HTR-8/SVneo (cell line): ENCODE measurements around the gene NSG2.

Experiments used
- DNase-seq: peaks from one replicate; pipeline ENCODE4 v3.0.0; 2011; ENCODE audit warnings: low spot score, mixed read lengths; ENCODE audit not compliant: insufficient read length
- FAIRE-seq: peaks from 2 replicates; lab custom pipeline; 2011; peaks lifted over from hg19 to GRCh38; lab: Jason Lieb, UNC

NSG2 gene

GRCh38 chr5:174058433-174059122 is 13.1 kb downstream of the NSG2 start:
- no peak for DNase-seq
- FAIRE-seq: no peak

GRCh38 chr5:174059247-174059646 is 13.7 kb downstream of the NSG2 start:
- FAIRE-seq: no peak

GRCh38 chr5:174063082-174063756 is 17.7 kb downstream of the NSG2 start:
- no peak for DNase-seq
- no peak for FAIRE-seq

More at GRCh38 chr5:174059247-174059646, 13.7 kb downstream of the NSG2 start:
- DNase-seq: no peak

GRCh38 chr5:174064171-174064570 is 18.7 kb downstream of the NSG2 start:
- no peak for DNase-seq
- FAIRE-seq: no peak

- no peak for DNase-seq
- no peak for FAIRE-seq
These were observed 20.2 kb downstream of the NSG2 start for GRCh38 chr5:174065528-174066197.

- DNase-seq (no peak), FAIRE-seq (no peak)
These were observed 22.0 kb downstream of the NSG2 start for GRCh38 chr5:174067499-174067898.

GRCh38 chr5:174071484-174071883 is 26.0 kb downstream of the NSG2 start:
- FAIRE-seq: no peak
- no peak for DNase-seq

- DNase-seq (no peak), FAIRE-seq (no peak)
These were observed 27.7 kb downstream of the NSG2 start for GRCh38 chr5:174073122-174073660.

- FAIRE-seq: no peak
- DNase-seq: no peak
These were observed 28.9 kb downstream of the NSG2 start for GRCh38 chr5:174074369-174074768.

DNA sequence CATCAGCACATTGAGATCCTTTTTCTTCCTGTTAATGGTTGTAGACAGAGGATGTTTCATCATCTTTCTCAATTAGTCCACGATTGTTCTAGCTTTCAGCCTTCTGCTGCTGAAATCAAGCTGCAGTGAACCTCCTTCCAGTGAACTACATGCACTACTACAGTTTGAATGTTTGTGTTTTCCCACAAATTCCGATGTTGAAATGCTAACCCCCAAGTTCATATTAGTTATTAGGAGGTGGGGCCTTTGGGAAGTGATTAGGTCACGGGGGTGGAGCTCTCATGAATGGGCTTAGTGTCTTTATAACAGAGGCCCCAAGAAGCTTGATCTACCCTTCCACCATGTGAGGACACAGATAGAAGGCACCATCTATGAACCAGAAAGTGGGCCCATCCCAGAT is 32.9 kb downstream of the NSG2 start:
- no peak for FAIRE-seq
- DNase-seq: no peak

- FAIRE-seq: no peak
These were observed 36.8 kb downstream of the NSG2 start for GRCh38 chr5:174082286-174082685.

GRCh38 chr5:174083056-174083827 is 37.7 kb downstream of the NSG2 start:
- no peak for DNase-seq
- FAIRE-seq: no peak

More at GRCh38 chr5:174082286-174082685, 36.8 kb downstream of the NSG2 start:
- DNase-seq: no peak

DNA sequence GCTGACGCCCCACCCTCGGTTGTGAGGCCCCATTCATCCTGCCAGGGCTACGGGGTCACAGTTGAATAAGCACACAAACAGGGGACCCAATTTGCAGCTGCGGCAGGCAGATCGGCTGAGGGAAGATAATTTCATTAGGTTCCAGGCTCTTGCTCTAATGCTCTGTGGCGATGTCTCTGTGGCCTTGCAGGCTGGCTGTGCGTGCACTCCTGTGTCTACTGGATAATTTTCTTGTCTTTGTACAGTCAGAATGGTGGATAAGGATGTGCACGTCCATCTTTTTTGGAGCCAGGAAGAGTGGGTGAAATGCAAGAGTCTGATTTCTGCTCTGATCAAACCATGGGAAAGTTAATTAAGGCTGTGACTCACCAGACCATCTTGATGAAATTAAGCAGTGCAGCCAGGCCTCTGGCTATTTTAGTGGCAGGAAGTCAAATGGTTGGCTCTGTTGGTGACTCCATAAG is 39.2 kb downstream of the NSG2 start:
- DNase-seq (no peak), FAIRE-seq (no peak)

- no peak for FAIRE-seq
These were observed 41.2 kb downstream of the NSG2 start for GRCh38 chr5:174086751-174087150.

DNA sequence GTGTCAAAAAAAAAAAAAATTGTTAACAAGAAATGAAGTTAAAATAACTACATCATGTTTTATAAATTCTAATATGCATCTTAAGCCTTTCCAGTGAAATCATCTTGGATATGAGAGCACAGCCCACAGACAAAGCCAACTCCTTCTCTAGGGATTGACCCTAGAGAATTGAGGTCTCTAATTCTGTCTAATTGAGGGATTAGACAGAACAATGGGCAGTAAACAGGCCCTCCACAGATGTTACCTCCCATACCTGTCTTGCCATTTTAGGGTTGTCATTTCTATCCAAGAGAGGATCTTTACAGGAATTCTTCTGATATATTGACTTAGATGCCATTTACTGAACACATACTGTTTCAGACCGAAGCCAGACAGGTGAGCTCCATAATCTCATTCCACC is 42.3 kb downstream of the NSG2 start:
- DNase-seq (no peak), FAIRE-seq (no peak)

More at GRCh38 chr5:174086751-174087150, 41.2 kb downstream of the NSG2 start:
- DNase-seq: no peak

DNA sequence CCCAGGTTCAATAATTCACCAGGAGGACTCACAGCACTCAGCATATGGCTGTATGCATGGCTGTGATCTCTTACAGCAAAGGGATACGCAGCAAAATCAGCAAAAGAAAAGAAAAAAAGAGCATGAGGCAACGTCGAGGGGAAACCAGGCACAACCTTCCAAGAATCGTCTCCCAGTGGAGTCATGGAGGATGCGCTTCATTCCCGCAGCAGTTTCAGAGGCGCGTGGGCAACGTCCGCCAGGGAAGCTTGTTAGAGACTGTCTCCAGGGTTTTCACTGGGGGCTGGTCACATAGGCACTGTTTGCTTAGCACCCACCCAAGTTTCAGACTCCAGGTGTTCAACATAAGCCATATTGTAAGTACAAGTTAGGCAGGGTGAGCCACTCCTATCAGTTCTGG is 44.6 kb downstream of the NSG2 start:
- no peak for DNase-seq
- no peak for FAIRE-seq

GRCh38 chr5:174093123-174093522 is 47.6 kb downstream of the NSG2 start:
- DNase-seq (no peak), FAIRE-seq (no peak)

GRCh38 chr5:174094857-174095606 is 49.5 kb downstream of the NSG2 start:
- DNase-seq: no peak
- no peak for FAIRE-seq

DNA sequence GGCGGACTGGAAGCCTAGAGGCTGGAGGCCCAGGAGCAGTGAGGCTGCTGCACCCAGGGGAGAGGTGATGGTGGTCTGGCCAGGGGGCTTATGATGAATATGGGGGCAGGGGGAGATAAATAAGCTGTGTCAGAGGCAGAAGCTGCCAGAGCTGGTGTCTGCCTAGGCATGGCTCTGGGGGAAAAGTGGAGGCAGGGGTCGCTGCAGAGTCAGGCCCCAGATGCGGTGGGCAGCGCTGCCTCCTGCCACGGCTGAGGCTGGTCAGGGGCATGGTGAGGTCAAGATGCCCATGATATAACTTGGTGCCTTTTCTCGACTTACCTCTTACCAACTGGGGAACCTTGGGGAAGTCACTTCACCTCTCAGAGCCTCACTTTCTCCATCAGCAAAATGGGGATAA is 51.1 kb downstream of the NSG2 start:
- FAIRE-seq: no peak

More for the DNA sequence above, 51.1 kb downstream of the NSG2 start:
- no peak for DNase-seq
